Osteocyte (in vitro differentiated cells): ENCODE measurements around the gene WFDC5. TPM values are rescaled to one million over a fixed set of nuclear protein-coding genes. Genes with fewer than 3 reads are reported as not detected.

ENCODE experiments used
- DNase-seq: peaks from one replicate; pipeline ENCODE4 v3.0.0; 2021; ENCODE audit warnings: mixed read lengths; ENCODE audit not compliant: unreplicated experiment; ENCODE audit errors: extremely low spot score
- H3K27ac Mint-ChIP-seq: one replicate; pipeline ENCODE4 v1.8.0; 2021; ENCODE audit warnings: mild to moderate bottlenecking, mixed read lengths; ENCODE audit not compliant: unreplicated experiment
- H3K27me3 Mint-ChIP-seq: one replicate; pipeline ENCODE4 v1.8.0; 2021; ENCODE audit warnings: mixed read lengths; ENCODE audit not compliant: unreplicated experiment
- H3K36me3 Mint-ChIP-seq: one replicate; pipeline ENCODE4 v1.8.0; 2021; ENCODE audit warnings: mixed read lengths; ENCODE audit not compliant: unreplicated experiment
- H3K4me1 Mint-ChIP-seq: one replicate; pipeline ENCODE4 v1.8.0; 2021; ENCODE audit warnings: mixed read lengths; ENCODE audit not compliant: unreplicated experiment
- H3K4me3 Mint-ChIP-seq: one replicate; pipeline ENCODE4 v1.8.0; 2021; ENCODE audit warnings: mild to moderate bottlenecking, moderate library complexity, mixed read lengths; ENCODE audit not compliant: unreplicated experiment
- H3K9me3 Mint-ChIP-seq: one replicate; pipeline ENCODE4 v1.8.0; 2021; ENCODE audit warnings: mixed read lengths; ENCODE audit not compliant: unreplicated experiment
- total RNA-seq: library from RNA; stranded (reverse); gene quantifications from 2 replicates; pipeline ENCODE4 v1.2.1, GENCODE V29; 2021
- TF ChIP-seq, protein P1 (sequence below): fragments of 200-600 bp; sonication (generic); IDR thresholded peaks from 2 replicates; pipeline ENCODE4 v1.5.0; 2021; ENCODE audit warnings: antibody characterized with exemption, mild to moderate bottlenecking, moderate library complexity

WFDC5 gene
- total RNA-seq, 1 donor from 2014 or later, result not detected

DNA sequence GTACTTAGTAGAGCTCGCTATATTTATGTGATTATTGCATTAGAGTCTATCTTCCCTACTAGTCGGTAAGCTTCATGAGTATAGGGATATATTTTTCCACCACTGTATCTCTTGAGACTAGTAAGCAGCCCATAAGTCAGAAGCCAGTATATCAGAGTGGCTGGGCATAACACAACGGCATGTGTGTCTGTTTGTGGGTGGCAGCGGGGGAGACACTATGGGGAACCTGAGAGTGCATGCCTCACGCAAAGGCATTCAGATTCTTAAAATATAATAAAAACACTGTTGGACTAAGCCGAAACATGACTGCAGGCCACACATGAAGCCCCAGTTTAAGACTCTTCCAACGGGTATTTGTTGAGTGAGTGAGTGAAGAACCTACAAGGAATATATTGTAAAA lies 22.1 kb downstream of the WFDC5 start:
- peaks cover 4% of the 10 kb centered on the region for H3K9me3 Mint-ChIP-seq
- no peak for DNase-seq
- no peaks in the 10 kb centered on the region for H3K36me3 Mint-ChIP-seq
- peaks cover 3% of the 10 kb centered on the region for H3K27me3 Mint-ChIP-seq
- peaks cover 48% of the 10 kb centered on the region for H3K4me1 Mint-ChIP-seq
- no peak overlapping the region for H3K4me3 Mint-ChIP-seq
- no peak overlapping the region for H3K27ac Mint-ChIP-seq
- TF ChIP-seq, protein P1, sequence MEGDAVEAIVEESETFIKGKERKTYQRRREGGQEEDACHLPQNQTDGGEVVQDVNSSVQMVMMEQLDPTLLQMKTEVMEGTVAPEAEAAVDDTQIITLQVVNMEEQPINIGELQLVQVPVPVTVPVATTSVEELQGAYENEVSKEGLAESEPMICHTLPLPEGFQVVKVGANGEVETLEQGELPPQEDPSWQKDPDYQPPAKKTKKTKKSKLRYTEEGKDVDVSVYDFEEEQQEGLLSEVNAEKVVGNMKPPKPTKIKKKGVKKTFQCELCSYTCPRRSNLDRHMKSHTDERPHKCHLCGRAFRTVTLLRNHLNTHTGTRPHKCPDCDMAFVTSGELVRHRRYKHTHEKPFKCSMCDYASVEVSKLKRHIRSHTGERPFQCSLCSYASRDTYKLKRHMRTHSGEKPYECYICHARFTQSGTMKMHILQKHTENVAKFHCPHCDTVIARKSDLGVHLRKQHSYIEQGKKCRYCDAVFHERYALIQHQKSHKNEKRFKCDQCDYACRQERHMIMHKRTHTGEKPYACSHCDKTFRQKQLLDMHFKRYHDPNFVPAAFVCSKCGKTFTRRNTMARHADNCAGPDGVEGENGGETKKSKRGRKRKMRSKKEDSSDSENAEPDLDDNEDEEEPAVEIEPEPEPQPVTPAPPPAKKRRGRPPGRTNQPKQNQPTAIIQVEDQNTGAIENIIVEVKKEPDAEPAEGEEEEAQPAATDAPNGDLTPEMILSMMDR, result no peak

- no peak overlapping the region for H3K4me3 Mint-ChIP-seq
- no peaks in the 10 kb centered on the region for H3K36me3 Mint-ChIP-seq
- TF ChIP-seq, protein P1, result no peak
- no peaks in the 10 kb centered on the region for H3K27me3 Mint-ChIP-seq
- peaks cover 57% of the 10 kb centered on the region for H3K4me1 Mint-ChIP-seq
- peaks cover 9% of the 10 kb centered on the region for H3K9me3 Mint-ChIP-seq
- H3K27ac Mint-ChIP-seq, result no peak overlapping the region
- DNase-seq, result no peak
Observed at GRCh38 chr20:45091366-45091765, 23.6 kb downstream of the WFDC5 start.

DNA sequence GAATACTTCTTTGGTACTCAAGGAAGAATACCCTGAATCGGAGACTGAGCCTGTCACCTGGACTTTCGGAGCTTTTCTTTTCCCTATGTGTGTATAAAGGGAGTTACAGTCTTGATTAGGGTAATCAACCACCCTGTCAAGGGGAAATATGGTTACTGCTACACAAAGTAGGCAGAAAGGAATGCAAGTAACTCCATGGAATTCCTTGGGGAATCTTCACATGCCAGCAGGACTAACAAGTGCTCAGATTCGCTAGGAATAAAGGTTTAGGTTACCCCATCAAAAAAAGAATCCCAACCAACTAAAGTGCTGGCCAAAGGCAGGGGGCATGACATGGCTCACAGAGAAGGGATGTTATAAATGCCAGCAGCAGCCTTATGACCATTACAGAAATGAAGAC lies 24.5 kb downstream of the WFDC5 start:
- Mint-ChIP-seq H3K27me3 (no peaks in the 10 kb centered on the region), H3K4me1 (peaks cover 54% of the 10 kb centered on the region), H3K27ac (peak overlapping the region; percentile 76), H3K9me3 (peaks cover 9% of the 10 kb centered on the region), H3K36me3 (no peaks in the 10 kb centered on the region), H3K4me3 (no peak overlapping the region)
- TF ChIP-seq, protein P1, result no peak
- DNase-seq, result no peak

GRCh38 chr20:45088247-45088646 lies 26.7 kb downstream of the WFDC5 start:
- no peak for DNase-seq
- H3K4me3 Mint-ChIP-seq, result no peak overlapping the region
- TF ChIP-seq, protein P1, result no peak
- peaks cover 49% of the 10 kb centered on the region for H3K4me1 Mint-ChIP-seq
- H3K27me3 Mint-ChIP-seq, result no peaks in the 10 kb centered on the region
- peak overlapping the region; percentile 98 for H3K27ac Mint-ChIP-seq
- peaks cover 9% of the 10 kb centered on the region for H3K9me3 Mint-ChIP-seq
- H3K36me3 Mint-ChIP-seq, result peaks cover 3% of the 10 kb centered on the region

GRCh38 chr20:45087814-45088213 lies 27.2 kb downstream of the WFDC5 start:
- peak overlapping the region; percentile 98 for H3K27ac Mint-ChIP-seq
- TF ChIP-seq, protein P1, result no peak
- DNase-seq, result no peak

More at GRCh38 chr20:45087814-45088213, 27.2 kb downstream of the WFDC5 start:
- peaks cover 44% of the 10 kb centered on the region for H3K4me1 Mint-ChIP-seq
- H3K4me3 Mint-ChIP-seq, result no peak overlapping the region
- no peaks in the 10 kb centered on the region for H3K27me3 Mint-ChIP-seq
- H3K9me3 Mint-ChIP-seq, result peaks cover 9% of the 10 kb centered on the region
- H3K36me3 Mint-ChIP-seq, result peaks cover 3% of the 10 kb centered on the region
